GM21737 (cell line): ENCODE measurements around the gene BHLHE40.

Experiments
- ATAC-seq: cut with Tn5 transposase; IDR thresholded peaks from one replicate; pipeline ENCODE4 v1.9.1; 2021; ENCODE audit warnings: mild to moderate bottlenecking, moderate library complexity; ENCODE audit not compliant: unreplicated experiment

Gene BHLHE40

GRCh38 chr3:4979428-4980228, at the start of gene BHLHE40:
BHLHE40 (plus strand) TSS chr3:4979437; CDS start chr3:4979719, 282 bp downstream.
- peak; percentile 5 for ATAC-seq

DNA sequence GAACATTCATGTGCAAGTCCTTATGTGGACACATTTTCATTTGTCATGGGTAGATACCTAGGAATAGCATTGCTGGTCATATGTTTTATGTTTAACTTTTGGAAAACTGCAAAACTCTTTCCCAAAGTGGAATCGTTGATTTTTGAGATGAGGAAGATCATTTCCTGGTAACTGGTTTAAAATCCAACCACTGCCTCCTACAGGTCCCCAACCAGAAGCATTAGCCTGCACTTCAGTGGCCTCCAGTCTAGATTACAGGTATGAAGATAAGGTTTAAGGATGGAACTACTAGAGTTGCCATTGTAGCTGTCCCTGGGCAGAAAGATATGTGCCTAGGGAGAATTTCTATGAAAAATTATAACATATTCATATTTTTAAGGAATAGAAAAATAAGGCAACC, 48.7 kb upstream of the BHLHE40 start:
- no peak for ATAC-seq

DNA sequence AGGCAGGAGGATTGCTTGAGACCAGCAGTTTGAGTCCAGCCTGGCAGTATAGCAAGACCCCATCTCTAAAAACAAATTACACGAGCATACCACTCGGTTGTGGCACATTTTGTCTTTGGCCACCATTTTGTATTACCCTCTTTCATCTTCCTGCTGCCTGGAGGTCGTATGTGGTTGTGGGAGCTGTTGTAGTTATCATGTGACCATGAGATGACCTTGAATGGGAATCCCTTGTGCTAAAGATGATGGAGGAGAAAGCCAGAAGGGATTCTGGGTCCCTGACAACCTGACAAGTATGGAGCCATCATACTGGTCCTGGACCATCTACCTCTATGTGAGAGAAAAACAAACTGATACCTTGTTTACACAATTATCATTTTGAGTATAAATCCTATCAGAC, 45.2 kb upstream of the BHLHE40 start:
- no peak for ATAC-seq

DNA sequence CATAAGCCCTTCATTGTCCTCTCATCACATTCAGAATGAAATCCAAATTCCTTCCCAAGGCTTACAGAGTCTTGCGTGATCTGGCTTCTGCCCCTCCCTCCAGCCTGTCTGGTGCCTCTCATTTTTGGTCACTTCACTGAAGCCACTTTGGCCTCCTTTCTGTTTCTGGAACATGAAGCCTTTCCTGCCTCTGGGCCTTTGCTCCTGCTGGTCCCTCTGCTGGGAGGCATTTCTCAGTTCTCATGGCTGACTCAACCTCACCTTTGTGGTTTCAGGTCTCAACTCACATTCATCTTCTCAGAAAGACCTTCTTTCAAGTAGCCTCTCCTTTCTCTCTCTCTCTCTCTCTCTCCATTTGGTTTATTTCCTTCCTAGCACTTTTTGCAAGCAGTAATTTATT, 43.9 kb upstream of the BHLHE40 start:
- ATAC-seq, result peak; percentile 81

DNA sequence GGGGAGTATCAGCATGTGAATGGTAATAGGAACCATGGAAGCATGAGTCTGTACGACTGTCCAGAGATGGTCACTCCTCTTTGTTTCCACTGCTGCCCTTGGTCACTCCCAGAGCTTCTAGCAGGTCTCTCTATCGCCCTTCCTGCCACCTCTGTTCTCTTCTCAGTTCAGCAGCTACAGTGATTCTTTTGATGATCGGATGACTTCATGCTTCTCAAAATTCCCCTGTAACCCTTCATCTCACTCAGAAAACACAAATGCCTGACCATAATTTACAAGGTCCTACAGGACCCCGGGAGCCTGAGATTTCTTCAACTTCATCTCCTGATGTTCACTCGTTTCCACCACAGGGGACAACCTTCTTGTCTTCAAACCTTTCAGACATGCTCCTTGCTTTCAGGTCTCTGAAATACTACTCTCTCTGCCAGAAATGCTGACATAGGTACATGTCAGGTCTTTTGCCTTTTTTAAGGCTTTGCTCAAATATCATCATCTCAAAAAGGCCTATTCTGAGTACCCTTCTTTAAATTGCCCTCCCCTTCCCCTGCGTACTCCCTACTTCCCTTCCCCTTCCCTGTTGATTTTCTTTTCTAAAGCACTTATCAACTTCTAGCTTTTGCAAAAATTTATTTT, 42.1 kb upstream of the BHLHE40 start:
- ATAC-seq, result no peak

DNA sequence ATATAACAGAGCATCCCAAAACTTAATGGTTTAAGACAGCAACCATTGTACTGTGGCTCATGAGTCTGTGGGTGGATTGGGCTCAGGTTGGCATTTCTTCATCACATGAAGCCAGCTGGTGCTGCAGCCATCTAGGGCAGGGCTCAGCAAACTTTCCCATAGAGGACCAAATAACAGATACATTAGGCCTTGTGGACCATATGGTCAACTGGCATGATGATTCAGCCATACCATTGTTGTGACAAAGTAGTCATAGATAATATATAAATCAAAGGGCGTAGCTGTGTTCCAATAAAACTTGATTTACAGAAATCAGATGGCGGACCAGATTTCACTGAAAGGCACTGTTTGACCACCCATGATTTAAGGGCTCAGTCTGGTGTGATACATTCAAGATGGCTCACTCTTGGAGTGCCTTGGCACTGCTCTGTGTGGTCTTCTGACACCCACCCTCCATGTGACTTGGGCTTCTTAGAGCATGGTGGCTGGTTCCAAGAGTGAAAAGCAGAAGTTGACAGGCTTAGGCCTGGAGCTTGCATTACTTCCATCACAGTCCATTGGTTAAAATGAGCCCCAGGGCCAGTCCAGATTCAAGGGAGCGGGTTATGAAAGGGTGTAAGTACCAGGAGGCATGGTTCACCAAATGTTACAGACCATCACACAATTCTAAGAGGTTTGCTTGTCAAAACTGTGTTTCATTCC, 40.8 kb upstream of the BHLHE40 start:
- no peak for ATAC-seq

GRCh38 chr3:4939276-4939675, 40.0 kb upstream of the BHLHE40 start:
- no peak for ATAC-seq

DNA sequence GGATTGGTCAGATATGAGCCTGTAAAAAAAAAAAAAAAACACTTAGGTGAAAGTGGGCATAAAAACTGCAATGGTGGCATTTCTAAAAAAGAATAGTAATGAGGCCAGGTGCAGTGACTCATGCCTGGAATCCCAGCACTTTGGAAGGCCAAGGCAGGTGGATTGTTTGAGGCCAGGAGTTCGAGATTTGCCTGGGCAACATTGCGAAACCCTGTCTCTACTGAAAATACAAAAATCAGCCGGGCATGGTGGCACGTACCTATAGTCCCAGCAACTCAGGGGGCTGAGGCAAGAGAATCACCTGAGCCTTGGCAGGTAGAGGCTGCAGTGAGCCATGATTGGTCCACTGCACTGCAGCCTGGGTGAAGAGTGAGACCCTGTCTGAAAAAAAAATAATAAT, 38.3 kb upstream of the BHLHE40 start:
- ATAC-seq, result no peak

DNA sequence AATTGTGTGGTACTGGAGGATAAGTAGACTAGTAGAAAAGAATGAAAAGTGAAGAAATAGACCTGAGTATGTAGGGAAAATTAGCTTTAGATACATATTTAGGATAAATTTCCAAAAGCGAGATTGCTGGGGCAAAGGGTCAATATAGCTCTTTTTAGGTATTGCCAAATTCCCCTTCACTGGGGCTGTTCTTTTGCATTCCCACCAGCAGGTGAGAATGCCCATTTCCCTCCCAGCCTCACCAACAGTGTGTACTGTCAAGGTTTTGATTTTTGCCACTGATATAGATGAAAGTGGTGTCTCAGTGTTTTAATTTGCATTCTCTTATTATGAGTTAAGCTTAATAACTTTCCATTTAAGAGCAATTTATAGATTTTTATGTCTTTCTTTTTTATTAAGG, 35.7 kb upstream of the BHLHE40 start:
- no peak for ATAC-seq

DNA sequence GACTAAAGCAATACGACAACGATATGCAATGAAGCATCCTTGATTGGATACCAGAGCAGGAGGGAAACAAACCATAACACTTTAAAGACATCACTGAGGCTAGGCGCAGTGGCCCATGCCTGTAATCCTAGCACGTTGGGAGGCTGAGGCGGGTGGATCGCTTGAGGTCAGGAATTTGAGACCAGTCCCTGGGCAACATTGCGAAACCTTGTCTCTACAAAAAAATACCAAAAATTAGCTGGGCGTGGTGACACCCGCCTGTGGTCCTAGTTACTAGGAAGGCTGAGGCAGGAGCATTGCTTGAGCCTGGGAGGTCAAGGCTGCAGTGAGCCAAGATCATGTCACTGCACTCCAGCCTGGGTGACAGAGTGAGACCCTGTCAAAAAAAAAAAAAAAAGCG, 33.9 kb upstream of the BHLHE40 start:
- no peak for ATAC-seq

DNA sequence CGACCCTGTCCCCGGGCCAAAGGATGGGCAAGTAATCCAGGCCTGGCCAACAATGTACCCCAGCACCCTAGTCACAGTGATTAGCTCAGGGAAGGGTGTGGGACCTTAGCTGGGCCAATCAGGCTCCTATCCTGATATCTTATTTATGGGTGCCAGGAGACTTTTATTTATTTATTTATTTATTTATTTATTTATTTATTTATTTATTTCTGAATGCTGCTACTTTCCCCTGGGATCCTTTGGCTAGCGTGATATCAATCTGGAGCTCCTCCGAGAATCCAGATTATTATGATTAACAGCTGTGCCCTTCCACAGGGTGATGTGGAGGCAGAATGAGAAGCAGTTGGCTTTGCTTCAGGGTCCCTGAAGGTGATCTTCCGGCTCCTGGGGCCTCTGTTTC, 32.2 kb upstream of the BHLHE40 start:
- ATAC-seq, result no peak

- no peak for ATAC-seq
These were observed 30.8 kb upstream of the BHLHE40 start for GRCh38 chr3:4948395-4948794.

DNA sequence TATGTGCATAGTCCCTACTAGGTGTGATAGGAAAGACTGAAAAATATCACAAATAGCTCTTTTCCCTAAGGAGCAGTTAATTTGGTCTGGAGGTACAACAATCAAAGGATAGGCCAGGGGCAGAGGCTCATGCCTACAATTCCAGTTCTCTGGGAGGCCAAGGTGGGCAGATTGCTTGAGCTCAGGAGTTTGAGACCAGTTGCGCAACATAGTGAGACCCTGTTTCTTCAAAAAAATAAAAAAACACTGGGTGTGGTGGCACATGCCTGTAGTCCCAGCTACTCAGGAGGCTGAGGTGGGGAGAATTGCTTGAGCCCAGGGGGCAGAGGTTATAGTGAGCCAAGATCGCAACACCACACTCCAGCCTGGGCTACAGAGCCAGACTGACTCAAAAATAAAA, 30.2 kb upstream of the BHLHE40 start:
- ATAC-seq, result no peak

DNA sequence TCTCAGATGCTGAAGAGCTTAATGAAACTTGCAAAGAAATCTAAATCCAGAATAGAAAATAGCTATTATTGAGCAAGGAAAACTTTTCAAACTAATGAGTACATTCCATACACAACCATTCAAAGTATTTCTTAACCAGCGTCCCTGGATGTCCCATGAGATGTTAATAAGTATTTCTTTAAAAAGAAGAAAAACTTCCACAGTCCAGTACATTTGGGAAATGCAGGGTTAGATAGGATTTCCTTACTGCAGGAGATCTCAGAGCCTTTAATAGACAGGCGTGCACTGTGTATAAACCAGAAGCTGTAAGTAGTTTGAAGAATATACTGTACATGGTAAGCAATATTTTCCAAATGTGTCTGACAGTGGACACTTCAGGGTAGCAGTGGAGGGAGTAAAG, 29.6 kb upstream of the BHLHE40 start:
- ATAC-seq, result no peak

DNA sequence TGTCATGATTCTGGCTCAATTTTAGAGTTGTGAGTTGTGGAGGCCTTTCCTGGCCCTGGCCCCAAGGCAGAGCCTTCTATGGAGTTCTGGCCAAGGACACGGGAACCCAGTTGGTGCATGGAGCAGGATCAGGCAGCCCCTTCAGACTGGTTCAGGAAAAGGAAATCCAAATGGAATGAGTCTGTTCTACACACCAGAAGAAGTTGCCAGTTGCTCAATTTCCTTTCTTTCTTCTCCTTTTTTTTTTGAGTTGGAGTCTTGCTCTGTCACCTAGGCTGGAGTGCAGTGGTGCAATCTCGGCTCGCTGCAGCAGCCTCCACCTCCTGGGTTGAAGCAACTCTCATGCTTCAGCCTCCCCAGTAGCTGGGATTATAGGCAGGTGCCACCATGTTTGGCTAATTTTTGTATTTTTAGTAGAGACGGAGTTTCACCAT, 28.9 kb upstream of the BHLHE40 start:
- ATAC-seq, result no peak

DNA sequence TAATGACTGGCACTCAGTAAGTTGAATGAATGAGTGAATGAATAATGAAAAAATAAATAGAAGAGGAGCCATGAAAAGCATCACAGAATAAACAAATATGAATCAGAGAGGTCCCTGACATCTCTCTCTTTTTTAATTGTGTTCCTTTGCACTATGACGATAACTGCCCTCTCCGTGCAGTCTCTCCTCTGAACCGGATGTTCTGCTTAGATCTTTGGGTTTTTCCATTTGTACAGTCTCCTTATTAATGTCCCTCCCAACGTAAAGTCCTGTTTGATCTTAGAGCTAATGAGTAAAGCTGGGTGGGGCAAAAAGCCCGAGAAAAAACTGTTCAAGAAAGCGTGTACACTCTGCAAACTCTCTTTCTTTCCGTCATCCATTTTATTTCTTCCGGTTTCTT, 28.3 kb upstream of the BHLHE40 start:
- ATAC-seq, result no peak

DNA sequence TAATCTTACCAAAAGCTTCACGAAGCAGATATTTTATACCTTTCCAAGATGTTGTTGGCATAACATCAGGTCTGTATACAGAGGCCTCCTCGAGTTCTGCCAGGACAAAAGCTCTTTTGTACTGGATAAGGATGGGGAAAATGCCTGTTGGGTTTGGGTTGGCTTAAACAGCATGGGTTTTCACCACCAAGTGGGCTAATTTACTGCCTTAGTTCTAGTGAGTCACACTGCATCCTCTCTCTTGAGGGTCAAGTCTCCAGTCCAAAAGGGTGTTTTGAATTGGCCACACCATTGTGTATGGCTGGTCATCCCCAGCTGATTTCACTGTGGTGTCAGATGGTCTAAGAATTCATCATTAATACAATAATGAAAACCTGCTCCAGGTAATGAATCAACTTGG, 26.1 kb upstream of the BHLHE40 start:
- no peak for ATAC-seq

- ATAC-seq, result no peak
These were observed 24.8 kb upstream of the BHLHE40 start for GRCh38 chr3:4954256-4955000.

GRCh38 chr3:4956099-4956498, 23.1 kb upstream of the BHLHE40 start:
- ATAC-seq, result no peak

DNA sequence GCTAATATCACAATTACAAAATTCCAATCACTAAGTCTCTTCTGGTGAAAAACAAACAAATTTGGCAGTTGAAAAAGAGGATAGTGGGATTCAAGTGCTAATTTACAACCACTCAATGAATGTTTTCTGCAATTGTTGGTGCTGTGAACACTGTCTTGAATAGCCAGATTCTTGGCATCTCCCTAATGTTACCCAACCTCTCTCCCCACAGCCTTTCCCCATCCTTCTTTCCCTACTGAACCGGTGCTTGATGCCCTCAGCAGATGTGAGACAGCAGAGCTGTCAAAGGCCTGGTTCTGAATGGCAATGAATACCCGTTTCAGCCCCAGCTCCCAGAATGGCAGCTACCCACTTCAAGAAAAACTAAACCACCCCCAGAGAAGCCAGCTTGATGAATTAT, 22.5 kb upstream of the BHLHE40 start:
- ATAC-seq, result no peak

GRCh38 chr3:4957978-4958377, 21.3 kb upstream of the BHLHE40 start:
- no peak for ATAC-seq
